Measurements from ENCODE around the gene TMEM94.
"Not testable (repeated sequence)": the region's sequence is repeated elsewhere in the genome, so short reads cannot be mapped to it uniquely, and the experiment has no call there.

TMEM94 gene

DNA sequence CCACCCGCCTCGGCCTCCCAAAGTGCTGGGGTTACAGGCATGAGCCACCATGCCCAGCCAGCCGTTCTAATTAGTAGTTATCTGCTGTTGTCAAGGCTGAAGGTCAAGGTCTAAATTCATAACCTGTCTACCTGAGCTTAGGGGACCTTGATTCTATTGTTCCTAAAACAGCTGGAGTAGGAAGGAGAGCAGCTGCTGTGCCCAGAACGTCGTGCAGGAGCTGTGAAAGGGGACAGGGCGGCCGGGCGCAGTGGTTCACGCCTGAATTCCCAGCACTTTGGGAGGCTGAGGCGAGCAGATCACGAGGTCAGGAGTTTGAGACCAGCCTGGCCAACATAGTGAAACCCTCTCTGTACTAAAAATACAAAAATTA is 21.0 kb downstream of the TMEM94 start:
- DNase-seq (ENCODE audit: low read depth) = not testable (repeated sequence)

DNA sequence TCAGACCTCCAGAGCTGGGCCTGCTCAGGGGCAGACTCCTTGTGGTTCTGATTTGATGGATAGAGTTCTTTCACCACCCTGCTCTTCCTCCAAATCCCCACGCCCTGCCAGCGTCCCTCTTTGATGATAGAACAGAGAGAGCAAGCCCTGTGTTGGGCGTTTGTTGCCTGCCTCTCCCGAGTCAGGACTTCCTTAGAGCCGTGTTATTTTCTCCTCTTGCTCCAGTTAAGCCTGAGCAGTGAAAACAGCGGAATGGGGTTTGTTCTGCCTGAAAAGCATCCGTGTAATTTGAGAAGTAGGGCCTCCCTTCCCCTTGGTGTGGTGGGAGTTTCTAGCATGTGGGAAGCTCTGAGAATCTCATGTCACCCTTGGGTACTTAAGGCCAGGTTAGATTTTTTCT is 22.1 kb downstream of the TMEM94 start:
- DNase-seq (ENCODE audit: low read depth) = no peak

DNA sequence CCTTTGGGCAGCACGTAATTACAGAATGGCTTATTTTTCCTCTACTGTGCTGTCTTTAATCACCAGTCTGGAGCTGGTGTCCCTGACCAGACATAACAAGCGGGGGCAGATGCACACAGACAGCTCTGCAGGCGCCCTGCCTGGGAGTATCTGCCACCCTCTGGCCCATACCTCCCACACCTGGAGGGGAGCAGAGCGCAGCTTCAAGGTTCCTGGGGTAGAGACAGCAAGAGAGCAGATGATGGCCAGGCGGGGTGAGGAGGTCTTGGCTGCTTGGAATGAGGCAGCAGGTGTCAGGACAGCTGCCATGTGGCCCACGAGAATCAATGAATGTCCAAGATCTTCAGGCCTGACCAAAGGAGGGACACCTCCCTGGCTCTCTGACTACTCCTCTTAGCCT is 23.8 kb downstream of the TMEM94 start:
- DNase-seq (ENCODE audit: low read depth) = no peak

DNA sequence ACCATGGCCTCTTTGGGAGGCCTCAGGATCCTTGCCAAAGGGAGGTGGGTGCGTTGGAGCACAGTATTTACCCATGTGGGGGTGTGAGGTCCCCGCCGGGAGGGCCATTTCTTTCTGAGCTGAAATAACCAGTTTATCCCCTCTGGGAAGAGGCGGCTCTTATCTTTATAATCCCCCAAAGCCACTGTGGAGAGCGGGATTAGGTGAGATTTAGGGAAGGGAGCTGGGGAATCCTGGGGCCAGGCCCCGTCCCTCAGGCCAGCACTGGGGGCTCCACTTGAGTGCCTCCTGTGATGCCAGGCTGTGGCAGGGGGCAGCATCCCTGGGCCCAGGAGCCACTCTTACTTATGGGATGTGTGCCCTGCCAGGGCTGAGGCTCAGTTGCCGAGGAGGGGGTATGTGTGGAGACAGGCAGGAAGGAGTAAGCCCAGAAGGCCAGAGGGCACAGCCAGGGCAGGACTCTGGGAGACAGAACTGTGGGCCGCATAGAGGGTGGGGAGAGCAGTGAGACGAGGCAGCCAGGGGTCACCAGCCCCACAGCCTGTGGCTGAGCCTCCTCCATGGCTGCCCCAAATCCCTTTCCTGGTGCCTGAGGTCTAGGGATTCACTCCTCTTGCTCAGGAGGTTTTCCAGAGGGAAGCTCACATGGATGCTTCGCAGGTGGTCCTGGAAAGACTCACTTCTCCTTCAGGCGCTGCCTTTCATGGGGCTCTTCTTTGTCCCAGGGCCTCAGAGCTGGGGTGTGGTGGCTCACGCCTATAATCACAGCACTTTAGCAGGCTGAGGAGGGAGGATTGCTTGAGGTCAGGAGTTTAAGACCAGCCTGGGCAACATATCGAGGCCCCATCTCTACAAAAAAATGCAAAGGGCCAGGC is 25.0 kb downstream of the TMEM94 start:
- no peak for DNase-seq (ENCODE audit: low read depth)

DNA sequence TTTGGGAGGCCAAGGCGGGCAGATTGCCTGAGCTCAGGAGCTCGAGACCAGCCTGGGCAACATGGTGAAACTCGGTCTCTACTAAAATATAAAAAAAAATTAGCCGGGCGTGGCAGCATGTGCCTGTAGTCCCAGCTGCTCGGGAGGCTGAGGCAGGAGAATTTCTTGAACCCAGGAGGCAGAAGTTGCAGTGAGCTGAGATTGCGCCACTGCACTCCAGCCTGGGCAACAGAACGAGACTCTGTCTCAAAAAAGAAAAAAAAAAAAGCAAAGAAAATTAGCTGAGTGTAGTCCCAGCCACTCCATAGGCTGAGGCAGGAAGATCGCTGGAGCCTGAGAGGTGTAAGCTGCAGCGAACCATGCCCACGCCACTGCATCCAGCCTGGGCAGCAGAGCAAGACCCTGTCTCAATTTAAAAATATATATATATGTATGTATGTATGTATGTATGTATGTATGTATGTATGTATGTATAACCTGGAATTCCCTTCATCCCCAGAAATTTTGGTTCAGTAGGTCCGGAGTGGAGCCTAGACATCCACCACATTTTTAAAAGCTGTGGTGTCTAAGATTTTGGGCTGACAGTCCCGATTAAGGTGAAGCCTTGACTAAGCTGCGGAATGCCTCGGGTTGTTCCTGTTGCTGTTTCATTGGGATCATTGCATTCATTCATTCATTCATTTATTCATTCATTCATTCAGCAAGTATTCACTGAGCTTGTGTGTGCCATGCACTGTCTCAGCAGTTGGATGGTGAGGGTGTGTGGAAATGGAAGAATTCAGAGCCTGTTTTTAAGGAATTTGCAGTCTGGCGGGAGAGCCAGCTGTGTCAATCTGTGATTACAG is 25.9 kb downstream of the TMEM94 start:
- no peak for DNase-seq (ENCODE audit: low read depth)

DNA sequence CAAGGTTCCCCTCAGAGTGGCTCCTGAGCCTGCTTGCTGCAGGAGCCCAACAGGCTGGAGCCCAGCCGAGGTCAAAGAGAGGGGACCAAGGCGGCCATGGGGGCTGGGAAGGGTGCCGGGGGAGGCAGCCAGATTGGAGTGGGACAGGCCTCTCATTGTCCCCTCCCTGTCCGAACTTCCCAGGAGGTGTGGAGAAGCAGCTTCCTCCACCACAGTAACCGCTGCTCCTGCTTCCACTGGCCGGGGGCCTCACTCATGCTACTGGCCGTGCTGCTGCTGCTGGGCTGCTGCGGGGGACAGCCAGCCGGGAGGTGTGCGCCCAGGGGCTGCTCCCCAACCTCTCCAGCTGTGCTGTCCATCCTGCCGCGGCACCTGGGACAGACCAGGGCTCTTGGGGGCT is 29.3 kb downstream of the TMEM94 start:
- no peak for DNase-seq (ENCODE audit: low read depth)

DNA sequence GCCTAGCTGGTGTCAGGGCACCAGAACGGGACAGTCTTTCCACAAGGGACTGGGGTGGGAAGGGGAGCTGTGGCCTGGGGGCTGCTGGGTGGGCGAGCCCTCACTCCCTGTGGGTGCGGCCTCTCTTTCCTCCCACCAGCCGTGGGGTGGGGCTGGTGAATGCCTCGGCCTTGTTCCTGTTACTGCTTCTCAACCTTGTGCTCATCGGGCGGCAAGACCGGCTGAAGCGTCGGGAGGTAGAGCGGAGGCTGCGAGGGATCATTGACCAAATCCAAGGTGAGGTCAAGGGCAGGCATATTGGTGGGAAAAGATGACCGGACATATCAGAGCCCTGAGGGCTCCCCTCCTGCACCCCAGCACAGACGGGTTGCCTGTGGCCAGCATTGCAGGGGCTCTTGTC is 29.7 kb downstream of the TMEM94 start:
- no peak for DNase-seq (ENCODE audit: low read depth)

DNA sequence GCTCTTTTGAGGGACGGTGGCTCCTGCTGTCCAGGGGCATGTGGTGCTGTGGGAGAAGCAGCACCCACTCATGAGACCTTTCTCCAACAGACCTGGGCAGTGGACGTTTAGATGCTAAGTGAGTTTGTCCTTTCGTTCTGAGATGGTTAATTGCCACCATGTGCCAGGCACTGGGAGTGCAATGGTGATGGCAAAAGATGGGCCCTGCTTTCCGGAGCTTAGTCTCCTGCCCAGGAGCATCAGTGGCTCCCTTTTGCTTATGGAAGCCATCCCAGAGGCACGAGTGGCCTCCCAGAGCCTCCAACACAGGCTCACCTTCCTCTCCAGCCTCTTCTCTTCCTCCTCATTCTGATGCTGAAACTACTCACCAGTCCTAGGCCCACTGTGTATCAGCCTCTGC is 30.5 kb downstream of the TMEM94 start:
- no peak for DNase-seq (ENCODE audit: low read depth)

DNA sequence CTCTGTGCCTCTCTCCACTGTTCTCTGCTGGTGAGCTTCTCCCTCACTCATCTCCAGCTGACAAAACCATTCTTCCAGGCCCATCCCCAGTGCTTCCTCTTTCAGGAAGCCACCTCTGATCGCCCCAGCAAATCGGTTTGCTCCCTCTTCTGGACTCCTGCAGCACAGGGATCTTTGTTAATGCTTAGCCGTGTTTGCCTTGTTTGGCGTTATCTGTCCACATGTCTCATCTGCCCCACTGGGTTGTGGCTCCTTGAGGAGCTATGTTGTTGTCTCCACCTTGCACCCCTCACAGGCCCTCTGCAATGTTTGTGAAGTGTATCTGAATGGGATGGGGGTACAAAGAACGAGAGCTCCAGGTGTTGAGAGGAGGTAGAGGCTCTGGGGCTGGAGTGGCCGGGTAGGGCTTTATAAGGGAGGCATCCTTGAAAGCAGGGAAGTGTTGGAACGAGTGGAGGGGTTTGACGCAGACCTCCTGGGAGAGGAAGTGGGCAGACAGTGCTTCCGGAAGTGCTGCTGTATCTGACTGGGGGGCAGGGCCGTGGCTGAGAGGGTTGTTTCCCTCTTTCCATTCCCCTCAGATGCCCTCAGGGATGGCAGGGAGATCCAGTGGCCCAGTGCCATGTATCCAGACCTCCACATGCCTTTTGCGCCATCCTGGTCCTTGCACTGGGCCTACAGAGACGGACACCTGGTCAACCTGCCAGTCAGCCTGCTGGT is 31.1 kb downstream of the TMEM94 start:
- DNase-seq (ENCODE audit: low read depth) = no peak

DNA sequence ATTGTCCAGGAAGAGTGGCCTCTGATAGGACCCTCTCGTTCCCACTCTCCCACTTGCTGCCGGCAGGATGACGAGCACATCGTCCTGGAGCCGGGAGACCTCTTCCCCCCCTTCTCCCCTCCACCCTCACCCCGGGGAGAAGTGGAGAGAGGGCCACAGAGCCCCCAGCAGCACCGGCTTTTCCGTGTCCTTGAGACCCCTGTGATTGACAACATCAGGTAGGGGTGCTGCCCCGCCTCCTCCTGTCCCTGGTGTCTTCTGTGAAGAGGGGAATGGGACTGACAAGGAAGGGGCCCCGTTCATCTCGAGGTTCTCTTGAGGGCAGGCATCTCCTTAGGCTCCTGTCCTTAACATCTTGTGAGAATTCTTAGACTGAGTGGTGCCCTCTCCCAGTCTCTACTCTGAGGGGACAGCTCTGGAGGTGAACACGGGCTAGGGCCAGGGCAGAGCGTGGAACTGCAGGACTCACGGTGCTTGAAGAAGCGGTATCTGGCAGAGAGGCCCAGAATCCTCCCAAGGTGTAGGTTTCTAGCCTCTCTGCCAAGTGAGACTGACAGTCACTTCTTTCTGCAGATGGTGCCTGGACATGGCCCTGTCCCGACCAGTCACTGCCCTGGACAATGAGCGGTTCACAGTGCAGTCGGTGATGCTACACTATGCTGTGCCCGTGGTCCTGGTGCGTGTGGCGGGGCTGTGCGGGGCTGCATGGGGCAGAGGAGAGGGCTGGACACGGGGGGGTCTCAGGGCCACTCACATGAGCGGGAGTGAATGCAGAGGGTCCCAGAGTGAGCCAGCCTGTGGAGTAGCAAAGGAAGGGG is 32.5 kb downstream of the TMEM94 start:
- no peak for DNase-seq (ENCODE audit: low read depth)

DNA sequence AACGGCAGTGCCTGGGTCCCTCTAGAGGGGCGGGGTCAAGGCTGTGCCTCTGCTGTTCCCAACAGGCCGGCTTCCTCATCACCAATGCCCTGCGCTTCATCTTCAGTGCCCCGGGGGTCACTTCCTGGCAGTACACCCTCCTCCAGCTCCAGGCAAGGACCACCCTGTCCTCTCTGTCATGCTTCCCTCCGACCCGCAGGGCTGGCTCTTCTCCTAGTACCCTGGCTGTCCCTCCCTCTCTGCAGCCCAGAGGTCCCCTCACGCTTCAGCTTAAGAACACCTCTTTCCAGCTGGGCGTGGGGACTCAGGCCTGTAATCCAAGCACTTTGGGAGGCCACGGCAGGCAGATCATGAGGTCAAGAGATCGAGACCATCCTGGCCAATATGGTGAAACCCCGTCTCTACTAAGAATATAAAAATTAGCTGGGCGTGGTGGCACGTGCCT is 33.1 kb downstream of the TMEM94 start:
- no peak for DNase-seq (ENCODE audit: low read depth)

DNA sequence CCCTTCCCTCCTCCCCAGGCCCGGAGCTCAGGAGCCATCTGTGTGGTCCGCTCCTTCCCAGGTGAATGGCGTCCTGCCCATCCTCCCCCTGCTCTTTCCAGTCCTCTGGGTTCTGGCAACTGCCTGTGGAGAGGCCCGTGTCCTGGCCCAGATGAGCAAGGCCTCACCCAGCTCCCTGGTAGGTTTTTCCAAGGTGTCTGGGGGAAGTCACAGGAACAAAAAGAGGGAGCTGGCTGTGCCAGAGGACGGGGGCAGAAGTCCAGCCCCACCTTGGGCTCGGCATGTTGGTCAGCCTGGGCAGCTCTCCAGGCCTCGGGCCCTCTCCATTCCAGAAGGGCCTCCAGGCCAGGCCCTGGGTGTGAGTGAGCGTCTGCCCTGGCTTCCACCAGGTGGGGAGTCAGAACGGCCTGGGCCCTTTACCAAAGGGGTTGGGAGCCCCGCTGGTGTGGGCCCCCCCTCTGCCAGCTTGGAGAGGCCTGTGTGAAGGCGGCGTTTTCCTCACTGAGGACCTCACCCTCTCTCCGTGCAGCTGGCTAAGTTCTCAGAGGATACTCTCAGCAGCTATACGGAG is 33.8 kb downstream of the TMEM94 start:
- no peak for DNase-seq (ENCODE audit: low read depth)

DNA sequence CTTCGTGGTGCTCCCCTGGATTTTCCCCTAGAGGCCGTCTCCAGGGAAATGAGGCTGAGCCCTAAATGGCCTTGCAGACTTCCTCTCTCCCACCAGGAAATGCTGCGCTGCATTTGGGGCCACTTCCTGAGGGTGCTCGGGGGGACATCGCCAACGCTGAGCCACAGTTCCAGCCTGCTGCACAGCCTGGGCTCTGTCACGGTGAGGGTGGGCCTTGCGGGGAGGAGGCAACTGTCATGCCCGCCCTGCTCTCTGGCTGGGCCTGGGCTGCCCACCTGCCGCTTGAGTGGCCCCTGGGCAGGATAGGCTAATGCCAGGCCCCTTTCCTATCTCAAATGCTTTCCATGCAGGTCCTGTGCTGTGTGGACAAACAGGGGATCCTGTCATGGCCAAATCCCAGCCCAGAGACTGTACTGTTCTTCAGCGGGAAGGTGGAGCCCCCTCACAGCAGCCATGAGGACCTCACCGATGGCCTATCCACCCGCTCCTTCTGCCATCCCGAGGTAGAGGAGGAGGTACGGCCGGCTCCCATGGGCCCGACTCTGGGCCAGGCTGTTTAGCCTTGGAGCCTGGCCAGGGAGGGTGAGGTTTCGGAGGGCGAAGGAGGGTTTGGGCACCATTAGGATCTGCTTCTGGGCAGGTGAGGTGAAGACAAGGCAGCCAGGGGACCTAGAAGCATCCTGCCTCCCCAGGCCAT is 34.7 kb downstream of the TMEM94 start:
- DNase-seq (ENCODE audit: low read depth) = no peak

DNA sequence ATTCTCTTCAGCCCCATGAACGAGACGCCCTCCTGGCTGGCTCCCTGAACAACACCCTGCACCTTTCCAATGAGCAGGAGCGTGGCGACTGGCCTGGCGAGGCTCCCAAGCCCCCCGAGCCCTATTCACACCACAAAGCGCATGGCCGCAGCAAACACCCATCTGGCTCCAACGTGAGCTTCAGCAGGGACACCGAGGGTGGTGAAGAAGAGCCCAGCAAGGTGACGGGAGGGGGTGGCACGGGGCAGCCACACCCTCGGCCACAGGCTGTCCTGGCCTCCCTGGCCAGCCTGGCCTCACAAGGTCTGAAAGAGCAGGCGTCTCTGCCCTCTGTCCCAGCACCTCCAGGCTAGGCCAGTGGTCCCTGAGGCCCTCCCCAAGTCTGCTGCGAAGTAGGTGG is 35.2 kb downstream of the TMEM94 start:
- no peak for DNase-seq (ENCODE audit: low read depth)

DNA sequence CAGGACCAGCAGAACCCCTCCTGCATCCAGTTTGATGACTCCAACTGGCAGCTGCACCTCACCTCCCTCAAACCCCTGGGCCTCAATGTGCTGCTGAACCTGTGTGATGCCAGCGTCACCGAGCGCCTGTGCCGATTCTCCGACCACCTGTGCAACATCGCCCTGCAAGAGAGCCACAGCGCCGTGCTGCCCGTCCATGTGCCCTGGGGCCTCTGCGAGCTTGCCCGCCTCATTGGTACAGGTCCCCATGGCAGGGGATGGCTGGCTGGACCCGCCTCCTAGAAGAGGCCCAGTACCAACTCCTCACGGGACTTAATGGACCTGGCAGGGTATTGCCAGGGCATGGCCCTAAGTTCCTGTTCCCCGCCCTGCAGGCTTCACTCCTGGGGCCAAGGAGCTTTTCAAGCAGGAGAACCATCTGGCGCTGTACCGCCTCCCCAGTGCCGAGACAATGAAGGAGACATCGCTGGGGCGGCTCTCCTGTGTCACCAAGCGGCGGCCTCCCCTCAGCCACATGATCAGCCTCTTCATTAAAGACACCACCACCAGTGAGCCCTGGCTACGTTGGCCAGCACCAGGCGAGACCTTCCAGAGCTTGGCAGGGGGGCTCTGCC is 36.2 kb downstream of the TMEM94 start:
- DNase-seq (ENCODE audit: low read depth) = no peak

DNA sequence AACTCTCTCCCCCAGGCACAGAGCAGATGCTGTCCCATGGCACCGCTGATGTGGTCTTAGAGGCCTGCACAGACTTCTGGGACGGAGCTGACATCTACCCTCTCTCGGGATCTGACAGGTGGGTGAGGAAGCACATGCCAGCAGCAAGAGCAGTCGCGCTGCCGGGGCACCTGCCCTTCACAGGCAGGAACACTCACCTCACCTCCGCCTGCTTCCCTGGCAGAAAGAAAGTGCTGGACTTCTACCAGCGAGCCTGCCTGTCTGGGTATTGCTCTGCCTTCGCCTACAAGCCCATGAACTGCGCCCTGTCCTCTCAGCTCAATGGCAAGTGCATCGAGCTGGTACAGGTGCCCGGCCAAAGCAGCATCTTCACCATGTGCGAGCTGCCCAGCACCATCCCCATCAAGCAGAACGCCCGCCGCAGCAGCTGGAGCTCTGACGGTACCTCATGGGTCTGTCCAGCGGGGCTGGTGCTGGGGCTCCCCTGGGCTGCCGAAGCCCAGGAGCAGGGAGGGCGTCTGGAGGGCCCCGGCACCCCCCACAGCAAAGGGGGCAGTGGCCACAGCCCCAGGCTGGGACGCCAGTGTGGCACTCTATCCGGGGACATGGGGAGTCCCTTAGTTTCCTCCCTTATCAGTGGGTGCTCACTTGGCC is 37.2 kb downstream of the TMEM94 start:
- no peak for DNase-seq (ENCODE audit: low read depth)

DNA sequence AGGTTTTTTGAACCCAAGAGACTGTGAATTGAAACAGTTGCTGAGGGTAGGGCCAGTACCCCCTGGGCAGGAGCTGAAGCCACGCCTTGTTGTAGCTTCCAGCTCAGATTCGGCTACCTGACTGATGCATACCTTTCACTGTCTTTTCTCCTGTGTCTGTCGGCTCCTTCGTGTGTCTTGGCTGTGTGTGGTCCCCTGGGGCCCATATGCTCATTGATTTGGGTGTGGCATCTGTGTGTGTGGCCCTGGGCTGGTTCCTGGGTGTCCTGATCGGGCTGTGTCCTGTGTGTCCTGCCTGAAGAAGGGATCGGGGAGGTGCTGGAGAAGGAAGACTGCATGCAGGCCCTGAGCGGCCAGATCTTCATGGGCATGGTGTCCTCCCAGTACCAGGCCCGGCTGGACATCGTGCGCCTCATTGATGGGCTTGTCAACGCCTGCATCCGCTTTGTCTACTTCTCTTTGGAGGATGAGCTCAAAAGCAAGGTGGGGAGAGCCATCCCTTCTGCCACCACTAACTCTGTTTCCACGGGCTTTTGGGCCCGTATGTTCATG is 38.0 kb downstream of the TMEM94 start:
- DNase-seq (ENCODE audit: low read depth) = no peak

DNA sequence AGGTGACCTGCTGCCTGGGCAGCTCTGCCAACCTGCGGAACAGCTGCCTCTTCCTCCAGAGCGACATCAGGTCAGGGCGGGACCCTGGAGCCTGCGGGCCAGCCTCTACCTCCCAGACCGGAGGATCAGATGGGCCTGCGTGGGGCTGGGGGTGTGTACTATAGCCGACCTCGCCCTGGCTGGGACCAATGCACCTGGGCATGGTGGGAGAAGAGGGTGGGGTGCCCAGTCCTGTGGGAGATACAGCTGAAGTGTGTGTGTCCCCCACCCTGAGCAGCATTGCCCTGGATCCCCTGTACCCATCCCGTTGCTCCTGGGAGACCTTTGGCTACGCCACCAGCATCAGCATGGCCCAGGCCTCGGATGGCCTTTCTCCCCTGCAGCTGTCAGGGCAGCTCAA is 39.6 kb downstream of the TMEM94 start:
- DNase-seq (ENCODE audit: low read depth) = no peak

DNA sequence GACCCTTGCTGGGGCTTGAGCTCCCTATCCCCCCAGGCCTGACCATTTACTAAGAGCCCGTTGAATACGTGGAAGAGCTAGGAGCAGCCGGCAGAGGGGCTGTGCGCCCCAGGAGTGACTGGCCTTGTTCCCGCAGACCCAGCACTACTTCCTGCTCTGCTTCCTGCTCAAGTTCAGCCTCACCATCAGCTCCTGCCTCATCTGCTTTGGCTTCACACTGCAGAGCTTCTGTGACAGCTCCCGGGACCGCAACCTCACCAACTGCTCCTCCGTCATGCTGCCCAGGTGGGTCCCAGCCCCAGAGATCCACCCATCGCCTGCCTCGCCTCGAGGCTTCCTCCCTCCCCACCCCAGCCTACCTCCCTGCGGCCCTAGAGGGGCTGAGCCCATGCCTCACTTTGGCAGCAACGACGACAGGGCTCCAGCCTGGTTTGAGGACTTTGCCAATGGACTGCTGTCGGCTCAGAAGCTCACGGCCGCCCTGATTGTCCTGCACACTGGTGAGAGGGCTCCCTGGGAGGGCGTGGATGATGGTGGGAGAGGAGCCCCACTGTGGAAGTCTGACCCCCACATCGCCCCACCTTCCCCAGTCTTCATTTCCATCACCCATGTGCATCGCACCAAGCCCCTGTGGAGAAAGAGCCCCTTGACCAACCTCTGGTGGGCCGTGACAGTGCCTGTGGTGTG is 41.7 kb downstream of the TMEM94 start:
- DNase-seq (ENCODE audit: low read depth) = no peak
